ENCODE results near the gene ABO.

- TF ChIP-seq, protein P1, sequence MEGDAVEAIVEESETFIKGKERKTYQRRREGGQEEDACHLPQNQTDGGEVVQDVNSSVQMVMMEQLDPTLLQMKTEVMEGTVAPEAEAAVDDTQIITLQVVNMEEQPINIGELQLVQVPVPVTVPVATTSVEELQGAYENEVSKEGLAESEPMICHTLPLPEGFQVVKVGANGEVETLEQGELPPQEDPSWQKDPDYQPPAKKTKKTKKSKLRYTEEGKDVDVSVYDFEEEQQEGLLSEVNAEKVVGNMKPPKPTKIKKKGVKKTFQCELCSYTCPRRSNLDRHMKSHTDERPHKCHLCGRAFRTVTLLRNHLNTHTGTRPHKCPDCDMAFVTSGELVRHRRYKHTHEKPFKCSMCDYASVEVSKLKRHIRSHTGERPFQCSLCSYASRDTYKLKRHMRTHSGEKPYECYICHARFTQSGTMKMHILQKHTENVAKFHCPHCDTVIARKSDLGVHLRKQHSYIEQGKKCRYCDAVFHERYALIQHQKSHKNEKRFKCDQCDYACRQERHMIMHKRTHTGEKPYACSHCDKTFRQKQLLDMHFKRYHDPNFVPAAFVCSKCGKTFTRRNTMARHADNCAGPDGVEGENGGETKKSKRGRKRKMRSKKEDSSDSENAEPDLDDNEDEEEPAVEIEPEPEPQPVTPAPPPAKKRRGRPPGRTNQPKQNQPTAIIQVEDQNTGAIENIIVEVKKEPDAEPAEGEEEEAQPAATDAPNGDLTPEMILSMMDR (IDR thresholded peaks at IDR 0.05 in 2 of 3, conservative IDR thresholded peaks at IDR 0.05 in 1 of 3; ENCODE audit: borderline replicate concordance in 1 of 3, insufficient read depth in 1 of 3, low read depth in 2 of 3, low read length in 2 of 3), result no peak
- TF ChIP-seq SP1 (IDR thresholded peaks at IDR 0.05; ENCODE audit: low read depth) (no peak), EZH2 (IDR thresholded peaks at IDR 0.05) (no peak), ZNF274 (IDR thresholded peaks at IDR 0.05; ENCODE audit: low read depth, low read length) (no peak), EZH2phosphoT487 (IDR thresholded peaks at IDR 0.05; ENCODE audit: borderline replicate concordance) (no peak), POLR2A (IDR thresholded peaks at IDR 0.05; ENCODE audit: borderline replicate concordance, extremely low read depth, insufficient read depth, insufficient read length) (no peak), POLR2AphosphoS5 (IDR thresholded peaks at IDR 0.05; ENCODE audit: low read depth, low read length) (no peak), YY1 (IDR thresholded peaks at IDR 0.05; ENCODE audit: extremely low read depth, insufficient replicate concordance, low read depth, low read length) (no peak), RAD21 (IDR thresholded peaks at IDR 0.05; ENCODE audit: low read depth) (no peak), ZFX (IDR thresholded peaks at IDR 0.05) (no peak), CEBPB (IDR thresholded peaks at IDR 0.05; ENCODE audit: low read depth) (no peak)
- TF ChIP-seq, protein P2, sequence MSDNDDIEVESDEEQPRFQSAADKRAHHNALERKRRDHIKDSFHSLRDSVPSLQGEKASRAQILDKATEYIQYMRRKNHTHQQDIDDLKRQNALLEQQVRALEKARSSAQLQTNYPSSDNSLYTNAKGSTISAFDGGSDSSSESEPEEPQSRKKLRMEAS (IDR thresholded peaks at IDR 0.05), result no peak
Observed at GRCh38 chr9:133256136-133256461, 18.9 kb downstream of the ABO start.

Measured in HCT116 (cell line).